MCF 10A (cell line): Measurements from ENCODE around the gene STOM. TPM values are rescaled to one million over a fixed set of nuclear protein-coding genes. Genes with fewer than 3 reads are reported as not detected.
"Not testable (repeated sequence)": the region's sequence is repeated elsewhere in the genome, so short reads cannot be mapped to it uniquely, and the experiment has no call there.

Experiments
- BruUV-seq: library from RNA; stranded (reverse); fragments of 400-500 nt; replicated peaks from 2 replicates; lab custom pipeline; 2021; lab: Mats Ljungman, UMichigan
- CTCF ChIA-PET: fragments of 300-600 bp; sonication (Branson Sonifier 250); formaldehyde crosslinking; extraction: SDS; loops from one replicate; lab custom pipeline; 2021; ENCODE audit warnings: antibody characterized with exemption, inconsistent platforms; lab: Yijun Ruan, JAX
- POLR2A ChIA-PET: fragments of 300-600, 350-650 bp; sonication (Branson Sonifier 250); formaldehyde crosslinking; extraction: SDS; loops from one replicate; lab custom pipeline; 2020; ENCODE audit warnings: antibody characterized with exemption, inconsistent platforms; lab: Yijun Ruan, JAX
- DNase-seq: peaks from one replicate; pipeline ENCODE4 v3.0.0-alpha.2; 2018; ENCODE audit not compliant: unreplicated experiment
- H3K27ac Mint-ChIP-seq: one replicate; pipeline ENCODE4 v1.8.0; 2022; ENCODE audit warnings: mild to moderate bottlenecking, low read depth, mixed read lengths; ENCODE audit not compliant: unreplicated experiment
- H3K27me3 Mint-ChIP-seq: one replicate; pipeline ENCODE4 v1.8.0; 2022; ENCODE audit warnings: mixed read lengths; ENCODE audit not compliant: insufficient read depth, unreplicated experiment
- H3K36me3 Mint-ChIP-seq: one replicate; pipeline ENCODE4 v1.8.0; 2022; ENCODE audit warnings: mild to moderate bottlenecking, moderate library complexity, mixed read lengths; ENCODE audit not compliant: insufficient read depth, unreplicated experiment
- H3K4me1 Mint-ChIP-seq: one replicate; pipeline ENCODE4 v1.8.0; 2022; ENCODE audit warnings: mixed read lengths; ENCODE audit not compliant: insufficient read depth, unreplicated experiment
- H3K4me3 Mint-ChIP-seq: one replicate; pipeline ENCODE4 v1.8.0; 2022; ENCODE audit warnings: mild to moderate bottlenecking, moderate library complexity, mixed read lengths; ENCODE audit not compliant: unreplicated experiment
- H3K9me3 Mint-ChIP-seq: one replicate; pipeline ENCODE4 v1.8.0; 2022; ENCODE audit warnings: mixed read lengths; ENCODE audit not compliant: unreplicated experiment
- intact Hi-C: fragments of 100-400 bp; cut with micrococcal nuclease; formaldehyde crosslinking; loops from 2 replicates; pipeline ENCODE4 v1.14.1; 2022
- total RNA-seq: library from RNA; stranded (reverse); gene quantifications from 2 replicates; pipeline ENCODE4 v1.2.3, GENCODE V29; 2022
- TF ChIP-seq, protein P1 (sequence below): fragments of 200-600 bp; IDR thresholded peaks from one replicate; pipeline ENCODE4 v1.8.0; 2022; ENCODE audit warnings: antibody characterized with exemption, mild to moderate bottlenecking; ENCODE audit not compliant: unreplicated experiment

Gene STOM
- total RNA-seq, 1 experiment from 2014 or later: 231 TPM

- intact Hi-C loops: no loop called here
- Mint-ChIP-seq H3K36me3 (no peaks in the 10 kb centered on the region), H3K9me3 (no peaks in the 10 kb centered on the region), H3K4me1 (peaks cover 3% of the 10 kb centered on the region), H3K27me3 (no peaks in the 10 kb centered on the region), H3K4me3 (no peak overlapping the region), H3K27ac (no peak overlapping the region)
- CTCF ChIA-PET: interaction anchor here (0.7 to 1.2 kb wide), 2 partner anchors 18 to 82 kb away, joined by 4 read pairs; no protein-coding TSS in a partner anchor
- TF ChIP-seq, protein P1, sequence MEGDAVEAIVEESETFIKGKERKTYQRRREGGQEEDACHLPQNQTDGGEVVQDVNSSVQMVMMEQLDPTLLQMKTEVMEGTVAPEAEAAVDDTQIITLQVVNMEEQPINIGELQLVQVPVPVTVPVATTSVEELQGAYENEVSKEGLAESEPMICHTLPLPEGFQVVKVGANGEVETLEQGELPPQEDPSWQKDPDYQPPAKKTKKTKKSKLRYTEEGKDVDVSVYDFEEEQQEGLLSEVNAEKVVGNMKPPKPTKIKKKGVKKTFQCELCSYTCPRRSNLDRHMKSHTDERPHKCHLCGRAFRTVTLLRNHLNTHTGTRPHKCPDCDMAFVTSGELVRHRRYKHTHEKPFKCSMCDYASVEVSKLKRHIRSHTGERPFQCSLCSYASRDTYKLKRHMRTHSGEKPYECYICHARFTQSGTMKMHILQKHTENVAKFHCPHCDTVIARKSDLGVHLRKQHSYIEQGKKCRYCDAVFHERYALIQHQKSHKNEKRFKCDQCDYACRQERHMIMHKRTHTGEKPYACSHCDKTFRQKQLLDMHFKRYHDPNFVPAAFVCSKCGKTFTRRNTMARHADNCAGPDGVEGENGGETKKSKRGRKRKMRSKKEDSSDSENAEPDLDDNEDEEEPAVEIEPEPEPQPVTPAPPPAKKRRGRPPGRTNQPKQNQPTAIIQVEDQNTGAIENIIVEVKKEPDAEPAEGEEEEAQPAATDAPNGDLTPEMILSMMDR: no peak
- POLR2A ChIA-PET: no interaction called here
- BruUV-seq: no TSS peak
- DNase-seq: no peak
Observed at GRCh38 chr9:121294866-121295661, 75.0 kb downstream of the STOM start.

DNA sequence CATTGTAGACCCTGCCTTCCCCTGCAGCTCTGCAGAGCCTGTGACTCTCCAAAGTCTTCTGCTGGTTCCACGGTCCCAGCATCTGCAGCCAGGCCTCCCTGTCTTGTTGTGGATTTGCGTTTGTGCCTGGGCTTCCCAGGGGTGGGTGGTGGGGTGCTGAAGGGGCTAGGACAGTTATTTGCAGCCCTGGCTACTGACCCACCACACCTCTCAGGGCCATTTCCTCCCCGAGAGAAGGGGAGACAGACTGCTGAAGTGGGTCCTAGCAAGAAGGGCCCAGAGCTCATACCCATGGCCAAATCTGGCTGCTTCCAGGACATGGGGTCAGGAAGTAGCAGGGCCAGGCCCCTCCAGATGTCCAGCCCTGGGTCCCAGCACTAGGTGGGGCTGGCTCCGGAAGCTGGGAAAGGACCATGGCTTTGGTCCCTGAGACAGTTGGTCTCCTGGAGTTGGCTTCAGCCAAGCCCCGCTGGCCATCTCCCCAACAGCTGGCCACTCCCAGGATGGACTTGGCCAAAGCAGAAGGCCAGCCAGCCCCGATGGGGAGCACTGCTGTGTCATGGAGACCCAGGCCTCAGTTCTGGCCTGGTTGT lies 75.8 kb downstream of the STOM start:
- intact Hi-C loops: no loop called here
- Mint-ChIP-seq H3K27ac (no peak overlapping the region), H3K9me3 (no peaks in the 10 kb centered on the region), H3K4me1 (peaks cover 8% of the 10 kb centered on the region), H3K4me3 (no peak overlapping the region), H3K27me3 (no peaks in the 10 kb centered on the region), H3K36me3 (no peaks in the 10 kb centered on the region)
- ChIA-PET CTCF (interaction anchor here (0.7 to 1.2 kb wide), 2 partner anchors 17 to 81 kb away, joined by 4 read pairs; no protein-coding TSS in a partner anchor), POLR2A (no interaction called here)
- TF ChIP-seq, protein P1: no peak
- BruUV-seq: no TSS peak
- no peak for DNase-seq

DNA sequence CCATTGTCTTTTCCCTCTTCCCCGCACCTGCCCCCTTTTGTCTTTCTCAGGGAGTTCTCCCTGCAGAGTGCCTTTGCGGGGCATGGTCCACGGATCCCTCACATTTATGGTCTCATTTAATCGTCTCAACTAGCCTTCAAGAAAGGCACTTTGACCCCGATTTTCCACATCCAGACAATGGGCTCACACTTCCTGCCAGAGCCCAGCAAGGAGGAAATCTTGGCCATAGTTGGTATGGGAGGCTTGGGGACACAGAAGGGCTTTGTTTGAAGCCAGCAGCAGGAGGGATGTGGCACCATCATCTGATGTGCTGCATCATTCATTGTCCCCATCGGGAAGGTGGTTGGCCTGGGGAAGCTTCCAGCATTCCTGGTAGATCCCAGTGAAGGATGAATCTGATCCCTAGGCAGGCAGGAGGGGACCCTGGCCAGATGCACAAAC lies 77.2 kb downstream of the STOM start:
- Mint-ChIP-seq H3K9me3 (no peaks in the 10 kb centered on the region), H3K27me3 (no peaks in the 10 kb centered on the region), H3K27ac (no peak overlapping the region), H3K4me1 (peaks cover 22% of the 10 kb centered on the region), H3K36me3 (peaks cover 3% of the 10 kb centered on the region), H3K4me3 (no peak overlapping the region)
- DNase-seq: no peak
- TF ChIP-seq, protein P1: no peak
- ChIA-PET POLR2A (interaction anchor here (1.1 kb wide), 1 partner anchor 89 kb away, joined by 3 read pairs; no protein-coding TSS in a partner anchor), CTCF (interaction anchor here (0.8 kb wide), 1 partner anchor 14 kb away, joined by 4 read pairs; no protein-coding TSS in a partner anchor)
- intact Hi-C loops: no loop called here
- no TSS peak for BruUV-seq

DNA sequence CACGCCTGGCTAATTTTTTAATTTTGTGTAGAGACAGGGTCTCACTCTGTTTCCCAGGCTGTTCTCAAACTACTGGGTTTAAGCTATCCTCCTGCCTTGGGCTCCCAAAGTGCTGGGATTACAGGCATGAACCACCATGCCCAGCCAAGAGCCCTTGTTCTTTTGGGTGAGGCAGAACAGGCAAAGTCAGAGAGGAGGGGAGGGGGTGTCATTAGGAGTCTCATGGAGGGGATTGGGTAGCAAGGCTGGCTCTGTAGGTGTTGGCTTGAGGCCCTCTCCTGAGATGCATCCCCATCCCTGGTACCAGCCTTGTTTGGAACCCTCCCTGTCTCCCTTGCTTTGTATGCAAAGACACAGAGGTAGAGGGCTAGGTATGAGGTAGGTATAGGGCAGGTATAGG lies 78.0 kb downstream of the STOM start:
- intact Hi-C loops: no loop called here
- H3K27me3 Mint-ChIP-seq: no peaks in the 10 kb centered on the region
- H3K4me1 Mint-ChIP-seq: peaks cover 30% of the 10 kb centered on the region
- H3K9me3 Mint-ChIP-seq: no peaks in the 10 kb centered on the region
- H3K27ac Mint-ChIP-seq: no peak overlapping the region
- no peak overlapping the region for H3K4me3 Mint-ChIP-seq
- TF ChIP-seq, protein P1: no peak
- POLR2A ChIA-PET: interaction anchor here (1.1 kb wide), 1 partner anchor 90 kb away, joined by 3 read pairs; no protein-coding TSS in a partner anchor
- no TSS peak for BruUV-seq
- no peak for DNase-seq
- CTCF ChIA-PET: interaction anchor here (0.6 to 1.2 kb wide), 3 partner anchors 14 to 156 kb away, joined by 3 to 4 read pairs (median 3); no protein-coding TSS in a partner anchor
- peaks cover 4% of the 10 kb centered on the region for H3K36me3 Mint-ChIP-seq

DNA sequence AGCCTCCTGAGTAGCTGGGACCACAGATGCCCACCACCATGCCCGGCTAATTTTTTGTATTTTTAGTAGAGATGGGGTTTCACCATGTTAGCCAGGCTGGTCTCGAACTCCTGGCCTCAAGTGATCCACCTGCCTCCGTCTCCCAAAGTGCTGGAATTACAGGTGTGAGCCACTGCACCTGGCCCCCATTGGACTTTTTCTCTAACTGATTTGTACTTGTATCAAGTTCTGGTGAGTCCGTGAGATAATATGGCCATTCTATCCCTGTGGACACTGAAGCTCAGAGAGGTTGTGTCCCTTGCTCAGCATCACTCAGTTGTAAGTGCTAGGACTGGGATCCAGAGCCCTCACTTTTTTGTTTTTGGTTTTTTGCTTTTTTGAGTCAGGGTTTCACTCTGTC lies 78.5 kb downstream of the STOM start:
- H3K9me3 Mint-ChIP-seq, intact Hi-C loops, DNase-seq, BruUV-seq, H3K27me3 Mint-ChIP-seq, H3K4me3 Mint-ChIP-seq, H3K27ac Mint-ChIP-seq, H3K36me3 Mint-ChIP-seq: not testable (repeated sequence)
- ChIA-PET POLR2A (interaction anchor here (1.1 kb wide), 1 partner anchor 90 kb away, joined by 3 read pairs; no protein-coding TSS in a partner anchor), CTCF (interaction anchor here (0.6 to 1.2 kb wide), 3 partner anchors 13 to 156 kb away, joined by 3 to 4 read pairs (median 3); no protein-coding TSS in a partner anchor)
- H3K4me1 Mint-ChIP-seq: peaks cover 34% of the 10 kb centered on the region
